CD4-positive, alpha-beta T cell treated with Interleukin-2 at 100 ng/mL for 4 hours (primary cell): ENCODE measurements around the gene KDM1A.

Experiments used
- DNase-seq: peaks from one replicate; pipeline ENCODE4 v3.0.0-alpha.2; 2020; ENCODE audit warnings: low spot score

KDM1A gene

GRCh38 chr1:23013657-23014056 is 5.6 kb upstream of the KDM1A start:
- no peak for DNase-seq

DNA sequence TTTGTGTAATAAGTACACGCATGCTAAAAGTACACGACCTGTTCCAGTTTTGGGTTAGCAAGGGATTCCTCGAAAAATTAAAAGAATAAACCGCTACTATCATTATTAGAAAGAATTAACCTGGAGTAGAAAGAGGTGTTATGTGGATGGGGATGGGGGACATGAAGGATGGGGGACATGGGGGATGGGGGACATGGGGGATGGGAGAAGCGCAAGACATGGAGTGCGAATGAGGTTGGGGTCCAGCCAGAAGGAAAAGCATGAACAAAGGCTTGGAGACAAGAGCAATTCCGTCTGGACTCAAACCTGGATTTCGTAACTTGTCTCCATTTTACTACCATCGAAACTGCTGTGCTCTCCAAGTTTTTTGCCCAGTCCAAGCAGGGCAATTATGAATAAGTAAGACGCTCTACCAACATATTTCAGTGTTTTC is 591 bp upstream of the KDM1A start:
- DNase-seq, result no peak

- peak; percentile 2 for DNase-seq
Measured at GRCh38 chr1:23019863-23020625, 776 bp downstream of the KDM1A start.

- DNase-seq, result no peak
Measured at GRCh38 chr1:23020706-23021405, 1.6 kb downstream of the KDM1A start.

- DNase-seq, result no peak
Measured at GRCh38 chr1:23021834-23022233, 2.6 kb downstream of the KDM1A start.

DNA sequence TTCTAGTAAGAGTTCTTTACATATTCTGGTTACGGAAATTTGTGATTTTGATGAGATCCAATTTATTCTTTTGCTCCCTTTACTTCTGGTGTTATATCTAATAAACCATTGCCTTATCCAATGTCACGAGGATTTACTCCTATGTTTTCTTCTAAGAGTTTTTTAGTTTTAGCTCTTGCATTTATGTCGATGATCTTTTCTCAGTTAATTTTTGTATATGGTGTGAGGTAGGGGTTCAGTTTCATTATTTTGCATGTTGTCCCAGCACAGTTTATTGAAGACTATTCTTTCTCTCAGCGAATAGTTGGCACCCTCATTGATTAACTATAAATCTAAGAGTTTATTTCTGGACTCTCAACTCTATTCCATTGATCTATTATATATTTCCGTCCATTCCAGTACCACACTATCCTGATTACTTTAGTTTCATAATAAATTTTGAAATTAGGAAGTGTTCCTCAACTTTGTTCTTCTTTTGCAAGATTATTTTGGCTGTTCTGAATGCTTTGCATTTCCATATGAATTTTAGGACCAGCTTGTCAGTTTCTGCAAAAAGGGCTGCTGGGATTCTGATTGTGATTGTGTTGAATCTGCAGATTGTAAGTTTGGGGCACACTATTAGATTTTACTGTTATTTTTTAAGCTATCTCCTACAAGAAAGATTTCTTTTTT is 4.0 kb downstream of the KDM1A start:
- DNase-seq, result no peak

GRCh38 chr1:23026568-23026967 is 7.3 kb downstream of the KDM1A start:
- no peak for DNase-seq

GRCh38 chr1:23027352-23027907 is 8.2 kb downstream of the KDM1A start:
- no peak for DNase-seq

- no peak for DNase-seq
Measured at GRCh38 chr1:23029337-23029736, 10.1 kb downstream of the KDM1A start.

GRCh38 chr1:23035823-23036452 is 16.7 kb downstream of the KDM1A start:
- no peak for DNase-seq

GRCh38 chr1:23037081-23037740 is 17.9 kb downstream of the KDM1A start:
- DNase-seq, result no peak

- DNase-seq, result no peak
Measured at GRCh38 chr1:23039308-23039826, 20.1 kb downstream of the KDM1A start.

DNA sequence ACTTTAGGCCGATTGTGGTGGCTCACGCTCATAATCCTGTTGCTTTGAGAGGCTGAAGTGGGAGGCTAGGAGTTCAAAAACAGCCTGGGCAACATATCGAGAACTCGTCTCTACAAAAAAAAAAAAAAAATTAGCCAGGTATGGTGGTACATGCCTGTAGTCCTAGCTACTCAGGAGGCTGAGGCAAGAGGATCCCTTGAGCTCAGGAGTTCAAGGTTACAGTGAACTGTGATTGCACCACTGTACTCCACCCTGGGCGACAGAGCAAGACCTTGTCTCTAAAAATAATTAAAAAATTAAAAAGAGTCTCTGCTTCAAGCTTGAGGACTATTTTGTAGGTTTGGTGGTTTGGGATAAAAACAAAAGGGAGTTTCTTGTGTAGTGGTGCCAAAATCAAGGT is 21.2 kb downstream of the KDM1A start:
- no peak for DNase-seq

- DNase-seq, result no peak
Measured at GRCh38 chr1:23044035-23044434, 24.8 kb downstream of the KDM1A start.

GRCh38 chr1:23050201-23050600 is 30.9 kb downstream of the KDM1A start:
- no peak for DNase-seq

DNA sequence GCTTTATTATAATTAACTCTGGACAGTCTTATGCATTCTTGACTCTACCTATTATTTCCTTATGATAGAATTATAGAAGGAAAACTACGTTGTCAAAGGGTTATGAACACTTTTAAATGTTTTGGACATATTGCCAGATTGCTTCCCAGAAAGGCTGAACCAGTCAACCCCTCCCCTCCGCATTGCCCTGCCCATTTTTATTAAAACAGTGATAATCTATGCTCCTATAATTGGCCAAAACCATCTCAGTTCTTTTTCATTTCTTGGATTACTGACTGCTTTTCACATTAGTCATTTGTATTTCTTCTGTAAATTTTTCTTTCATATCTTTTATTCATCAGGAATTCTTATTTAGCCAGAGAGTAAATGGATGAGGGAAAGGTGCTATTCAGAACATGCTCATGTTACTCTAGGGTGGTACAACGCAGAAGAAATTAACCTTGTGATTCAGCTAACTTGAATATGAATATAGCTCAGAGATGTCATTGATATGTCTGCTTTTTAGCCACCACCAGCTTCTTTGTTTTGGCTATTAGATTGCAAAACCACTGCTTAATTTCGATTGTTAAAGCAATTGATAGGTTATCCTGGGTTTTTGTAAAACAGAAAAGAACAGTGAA is 32.1 kb downstream of the KDM1A start:
- DNase-seq, result no peak

GRCh38 chr1:23057301-23057700 is 38.0 kb downstream of the KDM1A start:
- no peak for DNase-seq

GRCh38 chr1:23062271-23062670 is 43.0 kb downstream of the KDM1A start:
- DNase-seq, result no peak

DNA sequence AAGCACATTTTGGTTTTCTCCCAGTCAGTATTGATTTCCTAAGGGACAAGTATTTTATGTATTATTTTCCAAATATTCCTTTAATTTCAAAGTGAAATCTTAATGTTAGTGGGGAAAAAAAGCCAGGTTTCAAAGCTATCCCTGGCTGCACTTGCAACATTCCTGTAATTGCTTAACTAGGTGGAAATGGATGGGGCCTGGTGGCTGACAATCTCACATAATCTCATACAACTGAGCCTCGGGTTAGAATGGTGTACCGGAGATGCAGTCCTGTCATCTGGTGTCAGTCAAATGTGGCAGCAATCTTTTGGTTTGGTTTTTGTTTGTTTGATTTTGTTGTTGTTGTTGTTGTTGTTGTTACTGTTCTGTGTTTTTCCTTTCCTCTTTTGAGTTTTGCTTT is 46.1 kb downstream of the KDM1A start:
- no peak for DNase-seq

GRCh38 chr1:23066075-23066474 is 46.8 kb downstream of the KDM1A start:
- DNase-seq, result no peak

DNA sequence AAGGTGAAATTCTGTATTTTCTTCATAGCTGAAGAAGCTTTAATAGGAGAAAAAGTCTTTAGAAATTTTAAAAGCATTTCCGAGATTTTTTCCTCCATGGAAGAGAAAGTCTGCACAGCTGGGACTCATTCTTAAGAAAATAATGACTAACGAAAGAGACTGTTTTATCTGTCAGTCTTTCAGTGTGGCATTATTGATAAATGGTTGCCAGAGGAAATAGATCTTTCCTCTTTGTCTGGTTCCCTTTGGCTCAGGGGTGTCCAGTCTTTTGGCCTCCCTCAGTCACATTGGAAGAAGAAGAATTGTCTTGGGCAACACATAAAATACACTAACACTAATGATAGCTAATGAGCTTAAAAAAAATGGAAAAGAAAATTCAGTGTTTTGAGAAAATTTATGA is 49.9 kb downstream of the KDM1A start:
- DNase-seq, result no peak
